ENCODE results near the gene AGXT2.

AGXT2 gene, protein sequence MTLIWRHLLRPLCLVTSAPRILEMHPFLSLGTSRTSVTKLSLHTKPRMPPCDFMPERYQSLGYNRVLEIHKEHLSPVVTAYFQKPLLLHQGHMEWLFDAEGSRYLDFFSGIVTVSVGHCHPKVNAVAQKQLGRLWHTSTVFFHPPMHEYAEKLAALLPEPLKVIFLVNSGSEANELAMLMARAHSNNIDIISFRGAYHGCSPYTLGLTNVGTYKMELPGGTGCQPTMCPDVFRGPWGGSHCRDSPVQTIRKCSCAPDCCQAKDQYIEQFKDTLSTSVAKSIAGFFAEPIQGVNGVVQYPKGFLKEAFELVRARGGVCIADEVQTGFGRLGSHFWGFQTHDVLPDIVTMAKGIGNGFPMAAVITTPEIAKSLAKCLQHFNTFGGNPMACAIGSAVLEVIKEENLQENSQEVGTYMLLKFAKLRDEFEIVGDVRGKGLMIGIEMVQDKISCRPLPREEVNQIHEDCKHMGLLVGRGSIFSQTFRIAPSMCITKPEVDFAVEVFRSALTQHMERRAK

DNA sequence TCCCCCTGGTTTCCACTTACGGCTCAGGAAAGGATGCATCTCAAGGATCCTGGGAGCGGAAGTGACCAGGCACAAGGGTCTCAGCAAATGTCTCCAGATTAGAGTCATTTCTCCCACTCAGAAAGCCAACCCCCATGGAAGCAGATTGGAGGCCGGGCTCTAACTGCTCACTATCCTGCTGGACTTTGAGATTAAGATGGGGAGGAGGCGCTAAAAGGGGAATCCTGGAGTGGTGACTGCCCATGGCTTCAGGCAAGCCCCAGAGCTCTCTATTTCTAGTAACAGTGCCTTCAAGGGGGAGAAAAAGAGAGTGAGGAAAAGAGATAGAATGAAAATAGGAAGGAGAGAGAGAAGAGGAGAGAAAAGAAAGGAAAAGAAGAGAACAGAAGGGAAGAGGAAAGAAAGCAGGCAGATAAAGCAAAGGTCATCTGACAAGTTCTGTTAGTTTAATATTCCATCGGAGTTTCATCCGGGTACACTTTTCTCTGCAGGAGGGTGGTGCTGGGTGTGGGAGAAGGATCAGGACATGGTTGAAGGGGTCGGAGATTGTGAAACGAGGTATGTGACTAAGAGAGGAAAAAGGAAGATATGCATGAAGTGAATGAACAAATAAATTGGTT lies at the start of gene AGXT2:
Gene AGXT2 (minus strand): TSS at position 165 of the 620 bp plus-strand sequence. CDS start 57 bp downstream, at position 108.
- in situ Hi-C loops (cut with MboI; ENCODE audit: low sequenced_read_pairs), result no loop called here
- no peak within 1 kb of the TSS for H3K4me3 ChIP-seq
- DNase-seq (ENCODE audit: low spot score in 2 of 2), result no peak
- no peaks in the 10 kb centered on the region for H3K9me3 ChIP-seq
- no peaks in the 10 kb centered on the region for H3K4me1 ChIP-seq
- no peaks in the 10 kb centered on the region for H3K36me3 ChIP-seq (replicated peaks)
- H3K27me3 ChIP-seq (ENCODE audit: low read depth), result no peaks in the 10 kb centered on the region

DNA sequence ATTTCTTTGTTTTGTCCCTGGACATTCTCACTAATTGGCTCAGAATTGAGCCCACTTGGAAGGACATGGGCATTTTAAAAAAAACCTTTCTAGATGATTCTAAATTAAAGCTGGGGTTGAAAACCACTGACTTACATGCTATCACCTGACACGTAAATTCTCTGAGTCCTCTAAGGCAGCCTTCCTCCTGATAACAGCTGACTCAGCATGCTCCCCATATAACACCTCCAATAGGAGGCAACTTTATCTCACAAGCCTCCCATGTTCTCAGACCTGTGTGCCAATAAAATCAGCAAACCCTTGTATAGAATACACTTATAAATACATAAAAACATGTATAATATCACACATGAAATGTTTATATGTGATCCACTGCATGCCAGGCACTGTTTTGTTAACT lies 49.2 kb upstream of the AGXT2 start:
- H3K27me3 ChIP-seq (ENCODE audit: low read depth), result no peaks in the 10 kb centered on the region
- in situ Hi-C loops (cut with MboI; ENCODE audit: low sequenced_read_pairs), result loop anchor here (10.0 kb wide), 1 partner anchor 828 kb away; no protein-coding TSS in a partner anchor

DNA sequence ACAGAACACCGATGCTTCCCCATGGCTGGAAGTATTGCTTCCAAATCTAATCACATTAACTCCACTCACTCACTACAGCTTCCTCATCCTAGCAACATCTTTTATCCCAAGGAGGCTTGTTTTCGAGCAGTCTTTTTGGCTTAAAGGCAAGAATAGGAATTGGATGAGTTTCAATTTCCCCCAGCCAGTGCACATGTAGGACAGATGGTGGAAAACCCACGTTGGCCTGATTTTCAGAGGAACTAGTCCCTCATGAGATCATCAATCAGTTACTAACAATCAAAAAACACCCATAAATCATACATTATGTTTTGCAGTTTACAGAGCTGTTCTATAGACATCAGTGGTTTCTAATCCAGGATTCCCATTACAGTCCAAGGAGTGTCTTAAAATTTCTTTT lies 48.5 kb upstream of the AGXT2 start:
- Histone ChIP-seq H3K9me3 (no peaks in the 10 kb centered on the region), H3K36me3 (replicated peaks) (no peaks in the 10 kb centered on the region), H3K27me3 (ENCODE audit: low read depth) (no peaks in the 10 kb centered on the region), H3K4me3 (no peak overlapping the region), H3K4me1 (no peaks in the 10 kb centered on the region)
- no peak for DNase-seq (ENCODE audit: low spot score in 2 of 2)
- in situ Hi-C loops (cut with MboI; ENCODE audit: low sequenced_read_pairs), result loop anchor here (10.0 kb wide), 1 partner anchor 829 kb away; no protein-coding TSS in a partner anchor

More for the DNA sequence above, 49.2 kb upstream of the AGXT2 start:
- DNase-seq (ENCODE audit: low spot score in 2 of 2), result no peak
- H3K36me3 ChIP-seq (replicated peaks), result no peaks in the 10 kb centered on the region
- H3K9me3 ChIP-seq, result no peaks in the 10 kb centered on the region
- H3K4me1 ChIP-seq, result no peaks in the 10 kb centered on the region
- H3K4me3 ChIP-seq, result no peak overlapping the region

DNA sequence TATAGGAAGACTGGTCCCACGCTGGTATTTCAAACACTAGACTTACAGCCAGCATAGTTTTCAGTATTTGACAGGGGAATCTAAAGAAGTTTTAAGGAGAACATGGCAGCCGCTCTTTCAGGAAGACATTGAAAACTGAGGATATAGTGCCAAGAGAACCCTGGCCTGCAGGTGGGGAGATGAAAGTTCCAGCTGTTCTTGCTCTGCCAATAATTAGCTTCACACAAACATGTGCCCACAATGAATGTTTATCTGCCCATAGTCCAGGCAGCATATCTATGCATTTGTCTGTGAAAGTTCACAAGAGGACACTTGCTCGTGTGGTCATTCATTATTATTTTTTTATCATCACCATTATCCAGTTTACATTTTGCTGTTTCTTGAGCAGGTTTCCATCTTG lies 47.6 kb upstream of the AGXT2 start:
- Histone ChIP-seq H3K27me3 (ENCODE audit: low read depth) (no peaks in the 10 kb centered on the region), H3K9me3 (no peaks in the 10 kb centered on the region), H3K4me3 (no peak overlapping the region), H3K4me1 (no peaks in the 10 kb centered on the region), H3K36me3 (replicated peaks) (no peaks in the 10 kb centered on the region)
- in situ Hi-C loops (cut with MboI; ENCODE audit: low sequenced_read_pairs), result loop anchor here (10.0 kb wide), 1 partner anchor 829 kb away; no protein-coding TSS in a partner anchor
- no peak for DNase-seq (ENCODE audit: low spot score in 2 of 2)

DNA sequence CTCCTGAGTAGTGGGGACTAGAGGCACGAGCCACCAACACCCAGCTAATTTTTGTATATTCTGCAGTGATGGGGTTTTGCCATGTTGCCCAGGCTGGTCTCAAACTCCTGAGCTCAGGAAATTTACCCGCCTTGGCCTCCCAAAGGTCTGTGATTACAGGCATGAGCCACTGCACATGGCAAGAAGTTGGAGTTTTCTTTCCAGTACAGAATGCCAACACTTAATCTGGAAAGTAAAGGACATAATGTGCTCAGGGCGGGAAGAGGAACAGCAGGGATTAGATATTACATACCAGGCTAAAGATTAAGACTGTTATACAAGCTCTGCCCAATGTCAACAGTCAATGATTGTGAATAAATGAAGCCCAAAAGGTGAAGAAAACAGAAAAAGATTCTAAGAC lies 47.2 kb upstream of the AGXT2 start:
- no peak for DNase-seq (ENCODE audit: low spot score in 2 of 2)
- H3K27me3 ChIP-seq (ENCODE audit: low read depth), result no peaks in the 10 kb centered on the region
- H3K36me3 ChIP-seq (replicated peaks), result no peaks in the 10 kb centered on the region
- no peak overlapping the region for H3K4me3 ChIP-seq
- H3K9me3 ChIP-seq, result no peaks in the 10 kb centered on the region
- in situ Hi-C loops (cut with MboI; ENCODE audit: low sequenced_read_pairs), result loop anchor here (10.0 kb wide), 1 partner anchor 830 kb away; no protein-coding TSS in a partner anchor
- H3K4me1 ChIP-seq, result no peaks in the 10 kb centered on the region

DNA sequence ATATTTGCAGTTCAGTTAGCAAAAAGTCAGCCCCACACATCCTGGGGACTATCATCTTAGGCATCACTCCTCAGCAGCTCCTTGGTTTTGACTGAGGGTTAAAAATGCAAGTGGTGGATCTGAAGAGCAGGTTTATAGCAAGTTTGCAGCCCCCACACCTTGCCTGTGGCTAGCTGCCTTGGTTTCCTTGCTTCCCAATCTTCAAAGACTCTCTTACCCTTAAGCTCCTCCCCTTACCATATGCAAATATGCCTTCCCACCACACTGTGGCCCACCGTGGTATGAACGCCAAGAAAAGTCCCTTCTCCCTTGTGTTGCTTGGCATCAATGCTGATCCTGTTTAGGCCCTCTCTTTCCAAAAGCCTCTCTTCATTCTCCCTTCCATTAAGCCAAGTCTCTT lies 45.0 kb upstream of the AGXT2 start:
- H3K9me3 ChIP-seq, result no peaks in the 10 kb centered on the region
- H3K4me1 ChIP-seq, result no peaks in the 10 kb centered on the region
- no peaks in the 10 kb centered on the region for H3K36me3 ChIP-seq (replicated peaks)
- in situ Hi-C loops (cut with MboI; ENCODE audit: low sequenced_read_pairs), result loop anchor here (10.0 kb wide), 1 partner anchor 832 kb away; no protein-coding TSS in a partner anchor
- H3K27me3 ChIP-seq (ENCODE audit: low read depth), result no peaks in the 10 kb centered on the region
- DNase-seq (ENCODE audit: low spot score in 2 of 2), result no peak
- H3K4me3 ChIP-seq, result no peak overlapping the region

DNA sequence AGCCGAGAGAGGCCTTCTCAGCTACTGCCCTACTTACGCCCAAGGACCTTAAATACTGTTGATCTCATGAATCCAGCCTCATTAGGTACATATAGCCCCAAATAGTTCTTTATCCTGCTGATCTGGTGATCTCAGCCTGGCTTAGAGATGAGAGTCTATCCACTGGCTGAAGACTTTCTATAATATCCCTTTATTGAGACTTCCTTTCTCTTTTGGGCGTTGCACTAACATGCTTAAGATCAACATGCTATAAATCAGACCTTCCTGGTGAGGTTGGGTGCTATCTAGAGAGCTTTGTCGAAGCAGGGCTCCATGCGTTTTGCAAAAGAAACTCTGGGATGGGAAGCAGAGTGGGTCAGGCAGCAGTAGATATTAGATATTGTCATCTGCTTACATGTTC lies 44.0 kb upstream of the AGXT2 start:
- in situ Hi-C loops (cut with MboI; ENCODE audit: low sequenced_read_pairs), result loop anchor here (10.0 kb wide), 1 partner anchor 833 kb away; no protein-coding TSS in a partner anchor

DNA sequence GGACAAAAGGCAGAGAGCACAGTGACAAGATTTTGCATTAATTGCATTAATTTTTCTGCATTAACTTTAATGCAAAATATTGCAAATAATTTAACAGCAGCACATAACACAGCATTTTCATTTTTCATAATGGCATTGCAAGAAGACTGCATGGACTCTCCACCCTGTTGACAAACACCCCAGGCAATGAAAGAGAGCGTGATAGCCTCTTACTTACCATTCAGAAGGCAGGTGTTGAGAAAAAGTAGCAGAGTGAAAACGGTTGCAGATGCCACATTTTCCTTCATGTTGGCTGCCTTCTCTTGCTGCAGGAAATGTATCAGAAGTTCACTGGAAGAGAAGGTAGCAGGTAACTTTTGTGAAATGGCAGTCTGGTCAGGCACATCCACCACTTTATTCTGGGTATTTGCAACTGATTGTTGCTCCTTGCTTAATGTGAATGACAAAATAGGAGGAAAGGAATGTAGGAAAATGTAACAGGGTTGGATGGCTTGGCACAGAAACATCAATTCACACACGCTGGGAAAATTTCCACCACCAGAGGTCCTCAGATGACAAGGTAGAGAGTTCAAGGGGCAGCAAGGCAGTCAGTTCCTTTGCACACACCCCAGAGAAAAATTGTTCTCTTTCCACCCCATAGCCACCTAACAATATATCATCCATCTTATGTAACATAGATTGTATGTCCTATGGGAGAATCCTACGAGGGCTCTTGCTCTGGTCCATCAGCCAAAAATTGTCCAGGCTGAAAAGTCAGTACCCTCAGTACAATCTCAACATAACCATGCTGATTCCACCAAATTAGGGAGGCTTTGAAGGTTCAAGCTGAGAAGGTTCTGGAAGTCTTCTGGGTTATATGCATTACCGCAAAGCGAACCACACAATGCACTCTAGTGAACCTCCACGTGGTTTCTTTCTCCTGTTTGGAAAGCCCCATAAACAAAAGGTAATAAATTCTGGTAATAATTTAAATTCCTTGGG lies 41.9 kb upstream of the AGXT2 start:
- H3K4me3 ChIP-seq, result no peak overlapping the region
- H3K36me3 ChIP-seq (replicated peaks), result no peaks in the 10 kb centered on the region
- H3K27me3 ChIP-seq (ENCODE audit: low read depth), result no peaks in the 10 kb centered on the region
- DNase-seq (ENCODE audit: low spot score in 2 of 2), result peak; percentile 60 to 82
- in situ Hi-C loops (cut with MboI; ENCODE audit: low sequenced_read_pairs), result loop anchor here (10.0 kb wide), 1 partner anchor 835 kb away; no protein-coding TSS in a partner anchor
- H3K9me3 ChIP-seq, result no peaks in the 10 kb centered on the region
- H3K4me1 ChIP-seq, result no peaks in the 10 kb centered on the region

More for the DNA sequence above, 44.0 kb upstream of the AGXT2 start:
- H3K4me1 ChIP-seq, result no peaks in the 10 kb centered on the region
- no peak for DNase-seq (ENCODE audit: low spot score in 2 of 2)
- H3K27me3 ChIP-seq (ENCODE audit: low read depth), result no peaks in the 10 kb centered on the region
- H3K9me3 ChIP-seq, result no peaks in the 10 kb centered on the region
- H3K4me3 ChIP-seq, result no peak overlapping the region
- no peaks in the 10 kb centered on the region for H3K36me3 ChIP-seq (replicated peaks)

DNA sequence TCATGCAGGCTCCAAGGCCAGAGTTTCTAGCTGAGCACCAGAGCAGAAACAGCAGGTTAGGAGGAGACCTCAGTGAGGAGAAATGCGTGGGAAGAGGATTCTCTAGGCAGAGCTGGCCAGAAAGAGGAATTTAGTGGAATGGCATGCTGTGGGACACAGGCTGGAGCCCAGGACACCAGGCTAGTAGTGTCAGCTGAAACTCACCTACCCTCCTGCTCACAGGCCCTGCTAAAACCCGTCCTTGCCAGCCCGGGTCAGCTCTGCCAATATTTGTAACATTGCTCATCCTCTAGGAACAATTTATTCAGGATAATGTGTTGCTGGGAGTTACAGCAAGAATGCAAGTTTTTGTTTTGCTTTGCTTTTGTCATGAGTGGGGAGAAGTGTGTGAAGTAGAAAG lies 40.2 kb upstream of the AGXT2 start:
- H3K4me1 ChIP-seq, result no peaks in the 10 kb centered on the region
- in situ Hi-C loops (cut with MboI; ENCODE audit: low sequenced_read_pairs), result no loop called here
- H3K36me3 ChIP-seq (replicated peaks), result no peaks in the 10 kb centered on the region
- no peak overlapping the region for H3K4me3 ChIP-seq
- no peak for DNase-seq (ENCODE audit: low spot score in 2 of 2)
- no peaks in the 10 kb centered on the region for H3K27me3 ChIP-seq (ENCODE audit: low read depth)
- H3K9me3 ChIP-seq, result no peaks in the 10 kb centered on the region

DNA sequence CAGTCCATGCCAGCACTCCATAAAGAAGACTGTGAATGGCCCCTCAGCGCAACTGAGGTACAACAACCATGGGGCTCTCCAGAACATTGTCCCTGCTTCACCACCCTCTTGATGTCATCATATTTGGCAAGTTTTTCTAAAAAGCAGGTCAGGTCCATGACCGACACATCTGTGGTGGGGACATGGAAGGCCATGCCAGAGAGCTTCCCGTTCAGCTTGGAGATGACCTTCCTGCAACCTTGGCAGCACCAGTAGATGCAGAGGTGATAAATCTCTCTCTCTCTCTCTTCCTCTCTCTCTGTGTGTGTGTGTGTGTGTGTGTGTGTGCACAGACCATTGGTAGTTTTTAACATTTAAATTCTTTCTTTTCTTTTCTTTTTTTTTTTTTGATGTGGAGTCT lies 35.4 kb upstream of the AGXT2 start:
- no peaks in the 10 kb centered on the region for H3K27me3 ChIP-seq (ENCODE audit: low read depth)
- DNase-seq (ENCODE audit: low spot score in 2 of 2), result no peak
- no peaks in the 10 kb centered on the region for H3K9me3 ChIP-seq
- in situ Hi-C loops (cut with MboI; ENCODE audit: low sequenced_read_pairs), result no loop called here
- no peak overlapping the region for H3K4me3 ChIP-seq
- no peaks in the 10 kb centered on the region for H3K36me3 ChIP-seq (replicated peaks)
- no peaks in the 10 kb centered on the region for H3K4me1 ChIP-seq

DNA sequence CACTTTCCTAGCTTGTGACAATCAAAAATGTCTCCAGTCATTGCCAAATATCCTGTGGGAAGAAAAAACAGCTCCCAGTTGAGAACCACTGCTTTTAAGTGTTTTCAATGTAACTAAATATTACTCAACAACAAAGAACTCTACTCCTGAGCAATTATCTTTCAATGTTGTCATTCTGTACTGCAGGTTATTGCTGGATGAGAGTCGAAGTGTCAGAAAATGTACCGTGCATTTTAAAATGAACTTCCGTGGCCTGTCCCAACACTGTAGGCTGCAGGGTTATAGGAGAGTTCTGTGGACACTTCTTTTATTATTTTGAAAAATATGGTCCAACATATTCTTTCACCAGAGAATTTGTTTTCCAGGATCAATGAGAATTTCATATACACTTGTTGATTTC lies 34.8 kb upstream of the AGXT2 start:
- Histone ChIP-seq H3K36me3 (replicated peaks) (no peaks in the 10 kb centered on the region), H3K9me3 (no peaks in the 10 kb centered on the region), H3K27me3 (ENCODE audit: low read depth) (no peaks in the 10 kb centered on the region), H3K4me3 (no peak overlapping the region), H3K4me1 (no peaks in the 10 kb centered on the region)
- no peak for DNase-seq (ENCODE audit: low spot score in 2 of 2)
- in situ Hi-C loops (cut with MboI; ENCODE audit: low sequenced_read_pairs), result no loop called here

DNA sequence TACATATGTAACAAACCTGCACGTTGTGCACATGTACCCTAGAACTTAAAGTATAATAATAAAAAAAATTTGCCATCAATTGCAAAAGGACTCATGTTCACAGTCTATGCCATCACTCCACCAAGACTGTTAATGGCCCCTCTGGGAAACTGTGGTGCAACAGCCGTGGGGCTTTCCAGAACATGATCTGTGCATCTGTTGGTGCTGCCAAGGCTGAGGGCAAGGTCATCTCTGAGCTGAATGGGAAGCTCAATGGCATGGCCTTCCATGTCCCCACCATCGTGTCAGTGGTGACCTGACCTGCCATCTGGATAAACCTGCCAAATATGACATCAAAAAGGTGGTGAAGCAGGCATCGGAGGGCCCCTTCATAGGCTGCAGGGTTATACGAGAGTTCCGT lies 33.4 kb upstream of the AGXT2 start:
- H3K9me3 ChIP-seq, result no peaks in the 10 kb centered on the region
- H3K4me3 ChIP-seq, result no peak overlapping the region
- in situ Hi-C loops (cut with MboI; ENCODE audit: low sequenced_read_pairs), result no loop called here
- H3K4me1 ChIP-seq, result no peaks in the 10 kb centered on the region
- DNase-seq (ENCODE audit: low spot score in 2 of 2), result no peak
- H3K36me3 ChIP-seq (replicated peaks), result no peaks in the 10 kb centered on the region
- no peaks in the 10 kb centered on the region for H3K27me3 ChIP-seq (ENCODE audit: low read depth)

DNA sequence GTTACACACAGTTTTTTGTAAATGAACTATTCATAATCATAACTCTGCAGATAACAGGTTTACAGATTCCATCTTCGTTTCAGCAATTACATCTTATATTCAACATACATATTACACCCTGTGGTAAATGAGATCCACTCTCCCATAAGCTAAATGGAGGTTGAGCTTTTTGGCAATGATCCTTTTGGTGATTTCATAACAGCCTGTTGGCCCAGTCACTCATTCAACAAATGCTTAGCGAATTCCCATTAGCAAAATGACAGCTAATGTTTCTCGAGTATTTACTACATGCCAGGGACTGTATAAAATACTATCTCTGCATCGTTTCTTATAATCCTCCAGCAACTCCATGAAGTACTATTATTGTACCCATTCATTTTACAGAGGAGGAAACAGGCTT lies 25.4 kb upstream of the AGXT2 start:
- no peaks in the 10 kb centered on the region for H3K36me3 ChIP-seq (replicated peaks)
- no peaks in the 10 kb centered on the region for H3K27me3 ChIP-seq (ENCODE audit: low read depth)
- no peak overlapping the region for H3K4me3 ChIP-seq
- DNase-seq (ENCODE audit: low spot score in 2 of 2), result no peak
- H3K4me1 ChIP-seq, result no peaks in the 10 kb centered on the region
- in situ Hi-C loops (cut with MboI; ENCODE audit: low sequenced_read_pairs), result no loop called here
- H3K9me3 ChIP-seq, result no peaks in the 10 kb centered on the region; the same call in 1 of the 2 replicates
